Eye (tissue), 1 donor: ENCODE data around the gene DPM2.

Experiments used
- DNase-seq: peaks from one replicate; pipeline ENCODE4 v3.0.0-alpha.2; 2015

Gene DPM2

DNA sequence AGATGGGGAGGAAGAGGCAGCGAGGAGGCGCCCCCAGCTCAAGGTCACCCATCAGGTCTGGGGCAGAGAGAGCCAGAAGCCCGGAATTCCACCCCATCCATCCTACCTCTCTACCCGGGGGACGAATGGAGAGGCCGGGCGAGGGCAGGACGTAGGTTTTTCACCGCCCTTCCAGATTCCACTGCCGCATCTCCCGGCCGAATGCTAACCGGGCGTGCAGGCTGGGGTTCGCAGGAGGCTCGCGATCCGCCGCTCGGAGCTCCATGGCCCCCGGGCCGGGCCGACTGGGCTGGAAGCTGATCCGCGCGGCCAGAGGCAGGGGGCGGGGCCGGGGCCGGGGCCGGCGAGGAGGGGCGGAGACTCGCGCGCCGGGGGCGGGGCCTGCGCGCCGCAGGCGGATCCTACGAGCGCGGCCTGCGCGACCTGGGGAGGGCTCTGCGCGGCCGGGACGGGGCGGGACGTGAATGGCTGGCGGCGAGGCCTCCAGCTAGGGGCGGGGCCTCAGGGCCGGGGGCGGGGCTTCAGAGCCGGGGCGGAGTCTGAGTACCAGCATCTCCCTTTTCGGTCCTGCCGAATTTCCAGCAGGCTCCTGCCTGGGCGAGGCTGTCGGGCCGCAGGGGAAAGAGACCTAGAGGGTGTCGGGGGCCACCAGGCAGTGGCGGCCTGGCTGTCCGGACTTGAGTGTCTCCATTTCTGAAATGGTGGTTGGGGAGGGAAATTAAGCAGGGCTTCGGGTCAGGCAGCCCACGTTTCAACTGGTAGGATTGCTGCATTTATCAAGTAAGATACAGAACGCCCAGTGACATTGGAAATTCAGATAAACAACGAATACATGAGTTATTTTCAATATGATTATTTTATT lies 20.7 kb downstream of the DPM2 start, which contains the start of gene ST6GALNAC4:
ST6GALNAC4 (minus strand) TSS at position 322 of the 862 bp plus-strand sequence. CDS start 622 bp downstream, outside the sequence.
- peak; percentile 95 for DNase-seq

DNA sequence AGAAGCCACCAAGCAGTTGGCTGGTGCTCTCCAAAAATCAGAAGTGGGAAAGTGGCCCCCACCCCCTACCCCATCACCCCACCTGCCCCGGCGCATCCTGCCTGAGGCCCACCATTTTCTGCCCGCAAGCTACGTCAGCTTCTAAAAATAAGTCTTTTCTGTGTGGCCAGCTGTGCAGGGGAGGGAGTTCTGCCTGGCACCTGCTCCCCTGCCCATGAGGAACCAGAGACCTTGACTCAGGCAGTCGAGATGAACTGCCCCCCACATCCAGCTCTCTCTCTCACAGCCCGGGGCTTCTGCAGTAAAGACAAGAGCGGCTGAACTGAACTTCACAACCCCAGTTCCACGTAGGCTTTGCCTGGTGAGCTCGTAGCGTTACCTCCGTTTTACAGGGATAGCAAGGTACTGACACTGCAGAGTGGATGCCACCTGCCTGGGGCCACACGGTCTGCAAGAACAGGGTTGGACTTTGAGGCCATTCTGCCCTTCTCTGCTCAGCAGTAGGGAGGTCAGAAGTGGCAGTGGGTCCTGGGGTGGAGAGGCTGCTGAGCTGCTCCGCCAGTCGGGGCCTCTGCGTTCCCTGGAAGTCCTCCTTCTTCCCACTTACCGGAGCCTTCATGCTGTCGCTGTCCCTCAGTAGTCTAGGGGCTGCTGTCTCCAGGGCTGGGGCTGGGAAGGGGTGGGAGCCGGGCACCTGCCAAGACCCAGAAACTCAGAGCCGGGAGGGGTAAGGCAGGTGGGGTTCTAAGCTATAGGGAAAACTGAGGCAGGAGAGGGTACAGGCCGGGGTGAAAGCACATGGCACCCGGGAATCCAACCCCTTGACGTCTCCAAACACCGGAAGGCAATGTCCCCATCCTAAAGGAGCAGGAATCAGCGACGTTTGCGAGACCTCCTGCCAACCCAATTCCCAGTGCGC lies 21.6 kb downstream of the DPM2 start:
- peak; percentile 21 for DNase-seq

DNA sequence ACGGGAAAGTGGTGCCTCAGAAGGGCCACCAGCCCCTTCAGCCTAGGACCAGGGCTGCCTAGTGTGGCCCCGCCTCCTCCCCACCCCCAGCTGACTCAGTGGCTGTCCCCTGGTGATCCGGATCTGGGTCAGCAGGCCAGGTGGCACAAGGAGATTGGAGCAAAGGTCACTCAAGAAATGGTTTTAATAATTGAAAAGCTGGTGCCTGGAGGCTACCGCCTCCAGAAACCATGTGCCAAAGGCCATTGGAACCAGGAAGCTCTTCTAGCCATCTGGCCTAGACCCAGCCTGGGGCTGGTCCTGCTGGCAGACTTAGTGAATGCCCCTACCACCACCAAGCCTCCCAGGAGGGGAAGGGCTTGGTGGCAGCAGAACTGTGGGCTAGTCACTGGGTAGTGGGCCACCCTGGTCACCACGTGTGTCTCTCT lies 22.3 kb downstream of the DPM2 start:
- no peak for DNase-seq

DNA sequence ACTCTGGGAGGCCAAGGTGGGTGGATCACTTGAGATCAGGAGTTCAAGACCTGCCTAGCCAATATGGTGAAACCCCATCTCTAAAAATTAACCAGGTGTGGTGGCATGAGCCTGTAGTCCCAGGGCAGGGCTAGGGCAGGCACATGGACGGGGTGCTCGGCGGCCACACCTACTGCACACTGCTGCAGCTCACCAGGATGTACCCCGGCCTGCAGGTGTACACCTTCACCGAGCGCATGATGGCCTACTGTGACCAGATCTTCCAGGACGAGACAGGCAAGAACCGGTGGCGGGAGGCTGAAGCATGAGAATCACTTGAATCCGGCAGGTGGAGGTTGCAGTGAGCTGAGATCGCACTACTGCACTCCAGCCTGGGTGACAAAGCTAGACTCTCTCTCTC lies 24.0 kb downstream of the DPM2 start:
- DNase-seq: no peak

DNA sequence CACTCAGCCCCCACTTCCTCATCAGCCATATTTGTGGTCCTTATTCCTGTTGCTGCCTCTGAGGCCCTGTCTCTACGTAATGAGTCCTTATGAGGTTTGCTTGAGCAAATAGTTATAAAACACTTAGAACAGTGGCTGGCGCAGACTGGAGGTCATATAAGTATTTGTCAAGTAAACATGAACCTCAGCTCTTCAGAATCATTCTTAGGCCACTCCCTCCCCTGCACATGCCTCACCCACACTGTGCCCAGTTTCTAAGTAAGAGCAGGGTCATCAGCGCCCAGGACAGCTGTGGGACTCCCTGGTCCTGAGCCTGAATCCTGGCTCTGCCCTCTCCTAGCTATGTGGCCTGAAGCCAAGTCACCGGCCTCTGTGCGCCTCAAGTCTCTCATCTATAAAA lies 24.8 kb downstream of the DPM2 start:
- no peak for DNase-seq

DNA sequence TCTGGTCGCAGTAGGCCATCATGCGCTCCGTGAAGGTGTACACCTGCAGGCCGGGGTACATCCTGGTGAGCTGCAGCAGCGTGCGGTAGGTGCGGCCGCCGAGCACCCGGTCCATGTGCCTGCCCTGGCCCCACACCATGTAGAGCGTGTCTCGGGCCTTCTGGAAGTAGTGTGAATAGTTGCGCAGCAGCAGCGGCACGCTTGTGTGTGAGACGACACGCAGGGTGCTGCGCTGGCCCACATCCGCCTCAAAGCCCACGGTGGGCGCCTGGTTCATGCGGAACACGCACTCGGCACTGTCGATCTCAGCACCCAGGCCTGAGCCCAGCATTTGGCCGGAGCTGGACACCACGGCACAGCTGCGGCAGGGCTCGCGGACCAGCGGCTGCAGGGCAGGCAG lies 25.4 kb downstream of the DPM2 start:
- DNase-seq: no peak

DNA sequence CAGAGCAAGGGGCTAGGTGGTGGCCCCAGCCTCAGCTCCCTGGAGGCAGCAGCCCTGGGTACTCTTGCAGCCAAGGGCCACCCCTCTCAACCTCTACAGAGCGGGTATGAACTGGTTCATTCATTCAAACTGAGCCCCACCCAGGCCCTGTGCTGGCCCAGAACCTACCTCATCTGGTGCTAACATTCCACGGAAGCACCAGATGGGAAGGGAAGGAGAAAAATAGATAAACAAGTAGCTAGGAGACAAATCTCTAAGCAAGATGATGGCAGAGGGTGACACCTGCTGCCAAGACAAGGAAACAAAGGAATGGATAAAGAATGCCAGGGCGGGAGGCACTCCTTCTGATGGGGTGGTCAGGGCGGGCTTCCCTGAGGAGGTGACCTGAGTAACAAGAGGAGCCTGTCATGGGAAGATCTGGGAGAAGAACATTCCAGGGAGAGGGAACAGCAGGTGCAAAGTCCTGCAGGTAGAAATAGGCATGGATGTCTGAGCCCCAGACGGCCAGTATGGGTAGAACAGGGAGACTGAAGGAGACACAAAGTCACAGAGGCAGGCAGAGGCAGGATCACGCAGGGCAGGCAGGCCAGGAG lies 26.9 kb downstream of the DPM2 start:
- DNase-seq: peak; percentile 45

DNA sequence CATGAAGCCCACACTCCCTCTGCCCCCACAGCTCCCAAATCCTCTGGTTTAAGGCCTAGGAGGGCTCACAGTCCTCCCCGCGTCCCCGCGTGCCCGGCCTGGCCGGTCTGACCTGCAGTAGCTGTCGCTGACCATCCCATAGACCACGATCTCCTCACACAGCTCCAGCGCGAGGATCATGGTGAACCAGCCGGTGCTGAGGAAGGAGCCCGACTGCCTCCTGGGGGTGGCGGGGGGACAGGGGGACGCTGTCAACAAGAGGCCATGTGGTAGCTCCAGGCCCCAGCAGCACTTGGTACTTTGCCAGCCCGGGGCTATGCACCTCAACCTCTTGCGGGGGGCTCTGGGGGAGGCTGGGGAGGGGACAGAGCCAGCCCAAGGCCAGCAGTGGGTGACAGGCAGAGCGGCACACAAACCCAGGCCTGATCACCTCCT lies 27.8 kb downstream of the DPM2 start:
- DNase-seq: no peak

DNA sequence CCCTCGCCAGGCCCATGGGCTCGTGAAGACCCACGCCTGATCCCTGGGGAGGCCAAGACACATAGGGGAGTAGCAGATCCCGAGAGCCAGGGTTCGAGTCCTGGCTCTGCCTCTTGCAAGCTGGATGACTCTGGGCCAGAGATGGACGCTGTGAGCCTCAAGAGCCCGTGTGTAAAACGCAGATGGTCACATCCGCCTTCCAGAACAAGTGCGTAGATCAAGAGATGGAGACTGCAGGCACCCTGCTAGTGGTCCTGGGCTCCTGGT lies 29.1 kb downstream of the DPM2 start:
- no peak for DNase-seq

DNA sequence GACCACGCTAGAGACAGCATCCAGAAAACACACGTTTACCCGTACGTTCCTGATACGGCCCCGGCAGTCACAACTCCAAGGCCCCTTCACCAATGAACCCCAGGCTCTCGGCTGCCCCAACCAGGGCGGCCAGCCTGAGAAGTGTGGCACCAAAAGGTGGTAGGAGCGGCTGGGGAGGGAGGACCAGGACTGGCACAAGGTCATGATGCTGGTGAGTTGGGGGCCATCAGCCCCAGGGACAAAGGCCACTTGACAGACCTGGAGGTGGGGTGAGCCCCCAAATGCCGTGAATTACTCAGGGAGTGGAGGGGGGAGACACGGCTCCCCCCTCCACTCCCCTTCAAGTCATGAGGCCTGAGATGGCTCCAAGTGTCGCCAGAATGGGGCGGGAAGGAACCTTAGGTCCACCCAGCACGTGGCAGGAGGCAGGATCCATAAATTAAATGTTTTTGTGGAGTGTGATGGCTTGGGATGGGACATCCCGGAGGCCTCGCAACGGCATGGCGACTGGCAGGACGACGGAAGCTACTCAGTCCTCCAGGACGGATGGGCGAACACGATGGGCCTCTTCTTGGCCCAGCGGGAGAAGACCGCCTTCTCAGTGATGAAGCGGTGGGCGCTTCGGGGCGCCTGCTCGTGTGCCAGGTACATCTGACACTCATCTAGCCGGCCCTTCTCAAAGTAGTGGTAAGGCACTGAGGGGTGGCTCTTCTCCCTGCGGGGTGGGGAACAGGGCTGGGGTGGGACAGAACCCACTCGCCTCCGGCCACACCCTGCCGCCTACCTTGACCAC lies 29.6 kb downstream of the DPM2 start:
- no peak for DNase-seq

DNA sequence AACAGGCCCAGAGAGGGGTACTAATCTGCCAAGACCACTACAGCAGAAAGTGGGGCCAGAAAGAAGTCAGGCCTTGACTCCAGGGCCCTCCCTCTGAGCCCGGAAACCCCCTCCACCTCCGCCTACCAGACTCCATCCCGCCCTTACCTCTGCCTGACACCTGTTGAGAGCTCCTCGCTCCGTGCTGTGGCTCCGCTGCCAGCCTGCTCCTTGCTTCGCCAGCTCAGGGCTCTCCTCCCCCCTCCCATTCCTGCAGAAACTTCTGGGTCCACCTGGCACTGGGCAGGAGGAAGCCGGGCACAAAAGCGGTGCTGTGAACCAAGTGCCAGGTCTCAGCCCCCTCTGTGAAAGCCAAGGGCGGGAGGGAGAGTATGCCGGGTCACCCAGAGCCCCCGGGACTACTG lies 31.9 kb downstream of the DPM2 start:
- no peak for DNase-seq

DNA sequence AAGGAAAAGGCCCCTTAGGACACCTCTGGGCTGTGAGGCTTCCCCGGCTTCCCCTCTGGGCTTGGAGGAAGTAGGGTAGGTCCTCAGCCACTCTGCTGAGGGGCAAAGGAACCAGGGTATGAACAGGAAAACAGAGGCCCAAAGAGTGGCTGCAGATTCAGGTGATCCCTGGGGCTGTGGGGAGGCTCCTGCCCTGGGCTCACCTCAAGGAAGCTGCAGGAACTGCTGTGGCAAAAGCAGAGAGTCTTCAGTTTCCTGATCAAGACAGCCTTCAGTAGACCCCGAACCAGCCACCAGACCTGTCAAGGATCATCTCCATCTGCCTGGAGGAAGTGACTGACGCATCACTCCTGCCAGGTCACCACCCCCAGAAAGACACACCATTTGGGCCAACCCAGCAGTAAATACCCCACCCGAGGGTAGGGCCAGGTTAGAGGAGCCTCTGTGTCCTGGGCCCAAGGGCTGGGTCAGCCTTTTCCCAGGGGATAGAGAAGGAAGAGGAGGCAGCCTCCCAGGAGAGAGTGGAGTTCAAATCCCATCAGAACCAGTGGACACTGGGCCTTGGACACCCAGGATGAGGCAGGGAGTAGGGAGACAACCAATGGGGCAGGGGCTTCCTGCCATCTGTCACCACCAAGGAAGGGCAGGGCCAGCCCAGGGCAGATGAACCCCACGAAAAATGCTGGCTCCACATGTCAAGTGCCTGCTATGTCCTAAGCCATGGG lies 32.5 kb downstream of the DPM2 start:
- no peak for DNase-seq

DNA sequence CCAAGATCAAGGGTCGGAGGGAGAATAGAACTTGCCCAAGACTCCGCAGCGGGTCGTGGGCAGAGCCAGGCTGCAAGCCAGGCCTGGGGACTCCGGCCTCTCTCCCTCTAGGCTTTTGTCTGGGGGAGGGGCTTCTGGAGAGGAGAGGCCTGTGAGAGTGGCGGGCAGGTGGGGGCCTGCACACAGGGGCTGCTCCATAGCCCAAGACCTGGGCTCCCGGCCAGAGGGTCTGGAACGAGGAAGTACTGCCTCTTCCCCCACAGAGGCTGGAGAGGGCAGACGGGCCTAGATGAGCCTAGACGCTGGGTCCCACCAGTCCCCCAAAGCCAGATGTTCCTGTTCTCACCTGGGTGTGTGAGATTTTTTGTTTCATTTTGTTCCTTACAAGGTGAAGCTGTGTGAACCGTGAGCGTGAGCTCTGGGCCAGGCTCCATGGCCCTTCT lies 33.1 kb downstream of the DPM2 start:
- DNase-seq: peak; percentile 33

DNA sequence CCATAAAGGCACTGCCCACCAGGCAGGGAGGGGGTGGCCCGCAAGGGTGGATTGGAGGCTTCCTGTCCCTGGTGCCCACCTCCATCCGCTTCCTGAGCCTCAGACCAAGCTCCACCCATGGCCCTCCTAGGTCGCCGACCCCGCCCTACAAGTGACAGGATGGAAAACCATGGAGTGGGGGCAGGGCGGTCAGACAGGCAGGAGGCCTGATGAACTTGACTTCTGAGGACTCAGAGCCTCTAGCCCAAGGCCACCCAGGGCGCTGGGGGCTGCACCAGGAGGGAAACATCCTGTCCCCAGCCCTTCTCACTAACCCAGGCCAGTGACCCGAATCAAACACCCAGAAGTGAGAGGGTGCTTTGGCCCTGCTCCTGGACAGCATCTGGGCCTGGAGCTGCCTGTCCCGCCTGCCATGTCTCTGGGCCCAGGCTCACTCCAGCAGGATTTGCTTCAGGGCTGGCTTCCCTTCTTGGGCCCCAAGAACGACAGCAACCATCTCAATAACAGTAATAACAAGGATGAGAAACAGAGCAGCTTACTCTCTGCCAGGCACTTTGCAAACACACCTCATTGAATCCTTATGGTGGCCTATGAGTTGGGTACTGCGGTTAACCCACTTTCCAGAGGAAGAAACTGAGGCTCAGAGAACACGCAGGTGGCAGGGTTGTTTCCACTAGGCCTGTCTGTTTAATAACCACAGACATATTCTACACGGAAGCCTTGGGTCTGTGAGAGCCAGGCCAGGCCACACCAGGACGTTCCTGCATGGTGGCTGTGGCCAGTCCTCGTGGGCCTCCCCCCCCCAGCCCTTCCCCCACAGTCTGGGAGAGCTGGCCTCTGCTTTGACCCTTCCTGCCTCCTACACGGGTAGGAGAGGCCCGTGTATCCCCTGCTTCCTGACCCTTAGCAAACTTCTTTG lies 33.8 kb downstream of the DPM2 start:
- peak; percentile 44 for DNase-seq

DNA sequence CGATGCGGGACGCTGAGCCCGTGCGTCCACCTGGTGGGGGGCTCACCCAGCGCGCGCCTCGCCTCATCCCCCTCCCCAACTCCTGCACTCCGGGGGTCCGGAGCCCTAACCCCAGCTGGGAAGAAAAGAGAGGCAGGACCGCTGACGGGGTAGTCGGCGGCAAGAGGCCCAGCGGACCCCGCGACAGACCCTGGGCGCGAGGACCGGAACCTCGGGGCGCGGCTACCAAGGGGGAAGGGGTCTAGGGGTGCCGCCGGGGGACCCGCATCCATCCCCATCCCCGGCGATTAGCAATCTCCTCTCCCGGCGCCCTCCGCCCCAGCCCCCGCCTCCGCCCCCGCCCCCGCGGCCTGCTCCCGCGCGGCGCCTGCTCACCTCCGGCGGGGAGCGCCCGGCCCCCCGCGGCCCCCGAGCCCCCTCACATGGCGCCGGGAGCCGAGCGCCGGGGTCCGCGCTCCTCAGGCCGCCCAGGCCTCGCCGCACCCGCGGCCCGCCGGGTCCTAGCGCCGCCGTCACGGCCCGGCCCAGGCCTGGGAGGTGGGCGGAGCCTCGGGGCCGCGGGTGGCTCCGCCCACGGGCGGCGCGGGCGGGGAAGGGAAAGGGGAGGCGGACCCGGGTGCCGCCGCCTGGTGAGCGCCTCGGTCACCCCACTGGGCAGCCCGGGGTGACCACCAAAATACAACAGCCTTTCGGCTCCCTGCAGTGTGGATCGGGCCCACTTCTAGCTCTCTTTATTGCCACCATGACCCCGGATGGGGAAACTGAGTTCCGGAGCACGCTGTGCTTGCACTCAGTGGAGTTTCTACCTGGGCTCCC lies 38.3 kb downstream of the DPM2 start, which contains the start of gene ST6GALNAC6:
ST6GALNAC6 (minus strand) TSS at position 476 of the 816 bp plus-strand sequence. CDS start 1,622 bp downstream, outside the sequence.
- peak; percentile 87 for DNase-seq

DNA sequence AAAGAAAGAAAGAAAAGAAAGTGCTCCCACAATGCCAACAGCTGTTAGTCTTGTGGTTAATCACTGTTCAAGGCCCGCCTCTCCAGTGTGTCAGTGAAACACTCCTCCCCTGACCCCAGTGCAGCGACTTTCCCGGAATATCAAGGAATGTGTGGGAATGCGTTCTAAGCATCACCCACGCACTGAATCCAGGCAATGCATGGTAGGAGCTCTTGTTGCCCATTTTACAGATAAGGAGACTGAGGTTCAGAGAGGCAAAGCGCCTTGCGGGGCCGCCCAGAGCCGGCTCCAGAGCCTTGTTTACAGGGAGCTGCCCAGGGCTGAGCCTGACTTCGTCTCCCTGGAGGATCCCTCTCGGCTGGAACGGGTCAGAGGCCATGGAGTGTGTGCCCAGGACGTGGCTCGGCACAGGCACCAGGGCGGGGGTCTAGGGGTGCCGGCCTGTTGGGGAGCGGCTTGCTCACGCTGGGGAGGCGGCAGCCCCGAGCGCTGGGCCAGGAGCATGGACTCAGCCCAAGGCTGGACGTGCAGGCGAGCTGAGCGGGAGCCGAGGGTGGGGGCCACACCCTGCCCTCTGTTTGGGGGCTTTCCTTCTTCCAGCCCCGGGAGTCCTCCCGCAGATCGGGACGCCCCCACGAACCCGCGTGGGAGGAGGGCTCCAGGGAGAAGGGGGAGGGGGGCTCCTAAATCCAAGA lies 39.1 kb downstream of the DPM2 start:
- DNase-seq: peak; percentile 72

DNA sequence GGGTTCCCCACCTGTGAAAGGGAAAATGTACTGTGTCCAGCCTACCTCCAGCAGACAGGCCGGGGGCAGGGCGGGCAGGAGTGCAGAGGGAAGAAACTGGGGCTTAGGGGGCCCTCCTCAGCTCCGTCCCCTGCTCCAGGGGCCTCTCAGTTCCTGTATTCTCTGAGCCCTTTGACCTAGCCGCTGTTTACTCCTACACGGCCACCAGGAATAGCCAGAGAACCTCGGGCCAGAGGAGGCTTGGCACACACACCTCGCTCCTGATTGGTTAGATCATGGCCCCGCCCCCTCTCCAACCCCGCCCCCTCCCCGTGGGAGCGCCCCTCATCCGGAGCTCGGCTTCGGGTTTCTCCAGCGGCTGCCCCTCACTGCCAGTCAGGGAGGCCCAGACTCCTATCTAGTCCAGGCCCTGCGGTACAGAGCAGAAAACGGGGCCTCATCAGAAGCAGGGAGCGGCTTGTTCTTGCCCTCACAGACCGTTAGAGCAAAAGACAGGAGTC lies 40.4 kb downstream of the DPM2 start:
- peak; percentile 90 for DNase-seq

DNA sequence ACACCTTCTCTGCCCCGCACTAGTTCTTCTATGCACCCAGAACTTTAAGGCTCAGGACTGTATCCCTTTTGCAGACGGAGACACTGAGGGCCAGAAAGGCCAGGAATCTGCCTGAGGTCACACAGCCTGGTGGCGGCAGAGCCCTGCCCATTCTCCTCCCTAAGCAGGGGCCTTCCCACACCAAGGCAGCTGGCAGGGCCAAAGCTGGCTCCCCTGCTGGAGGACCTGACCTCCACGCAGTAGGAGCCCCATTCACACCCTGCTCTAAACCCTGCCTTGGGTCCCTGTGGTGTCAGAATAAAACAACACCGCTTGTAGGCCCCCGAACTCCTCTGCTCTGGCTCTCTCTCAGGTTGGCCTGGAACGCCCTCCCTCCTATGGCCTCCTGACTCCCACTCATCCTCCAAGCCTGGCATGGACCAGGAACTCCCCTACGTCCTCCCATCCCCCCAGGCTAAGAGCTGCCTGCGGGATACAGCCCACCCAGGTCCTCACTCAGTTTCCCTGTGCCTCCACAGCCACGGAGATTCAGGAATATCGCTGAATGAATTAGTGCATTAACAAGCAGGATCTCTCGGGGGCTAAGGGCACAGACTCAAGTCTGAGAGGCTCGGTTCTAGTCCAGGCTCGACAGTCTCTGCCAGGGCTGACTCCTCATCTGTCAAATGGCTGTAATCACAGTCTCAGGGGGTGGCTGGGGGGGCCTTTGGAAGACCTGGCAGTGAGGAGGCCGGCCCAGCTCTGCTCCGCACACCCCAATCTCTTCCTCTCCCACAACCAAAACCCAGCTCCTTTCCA lies 41.1 kb downstream of the DPM2 start:
- no peak for DNase-seq
